HepG2 (cell line): ENCODE results near the gene SLC2A4. TPM values are rescaled to one million over a fixed set of nuclear protein-coding genes. Genes with fewer than 3 reads are reported as not detected.
A peak's percentile ranks its signal among the peaks of the same experiment; 100 is the strongest.

Experiments used
- CC2D1A ChIP-seq: sonication (generic); formaldehyde crosslinking; IDR thresholded peaks from 2 replicates; pipeline ENCODE4 v1.8.1; 2023; ENCODE audit warnings: mild to moderate bottlenecking, missing genetic modification reagents
- DMAP1 ChIP-seq: IDR thresholded peaks from 2 replicates; pipeline ENCODE4 v1.6.1; 2016
- FOXJ3 ChIP-seq: sonication (generic); formaldehyde crosslinking; IDR thresholded peaks from 2 replicates; pipeline ENCODE4 v1.4.0; 2020; ENCODE audit warnings: missing genetic modification reagents, mild to moderate bottlenecking, borderline replicate concordance
- MED1 ChIP-seq: sonication (generic); formaldehyde crosslinking; IDR thresholded peaks from 2 replicates; pipeline ENCODE4 v1.4.0; 2020; ENCODE audit warnings: missing genetic modification reagents
- MTA1 ChIP-seq: sonication (generic); formaldehyde crosslinking; IDR thresholded peaks from 2 replicates; pipeline ENCODE4 v1.4.0; 2020; ENCODE audit warnings: missing genetic modification reagents, mild to moderate bottlenecking, borderline replicate concordance
- MTERF4 ChIP-seq: sonication (generic); formaldehyde crosslinking; IDR thresholded peaks from 2 replicates; pipeline ENCODE4 v1.8.0; 2023; ENCODE audit warnings: mild to moderate bottlenecking, missing genetic modification reagents
- RXRA ChIP-seq: sonication (generic); formaldehyde crosslinking; IDR thresholded peaks from 2 replicates; pipeline ENCODE4 v1.5.1; 2020; ENCODE audit warnings: missing genetic modification reagents
- TRIM22 ChIP-seq: fragments of 450-650 bp; IDR thresholded peaks from 2 replicates; pipeline ENCODE4 v1.6.1; 2017
- ZBTB33 ChIP-seq: sonication (generic); formaldehyde crosslinking; IDR thresholded peaks from 2 replicates; pipeline ENCODE4 v1.4.0; 2020; ENCODE audit warnings: missing genetic modification reagents
- ZKSCAN5 ChIP-seq: sonication (generic); formaldehyde crosslinking; IDR thresholded peaks from 2 replicates; pipeline ENCODE4 v1.5.1; 2020; ENCODE audit warnings: mild to moderate bottlenecking, missing genetic modification reagents
- ZNF329 ChIP-seq: sonication (generic); formaldehyde crosslinking; IDR thresholded peaks from 2 replicates; pipeline ENCODE4 v1.9.0; 2021; ENCODE audit warnings: low read depth, mild to moderate bottlenecking, missing genetic modification reagents
- ZNF383 ChIP-seq: sonication (generic); formaldehyde crosslinking; IDR thresholded peaks from 2 replicates; pipeline ENCODE4 v1.4.0; 2020; ENCODE audit warnings: missing genetic modification reagents, mild to moderate bottlenecking, borderline replicate concordance
- ZNF577 ChIP-seq: sonication (generic); formaldehyde crosslinking; IDR thresholded peaks from 2 replicates; pipeline ENCODE4 v1.4.0; 2020; ENCODE audit warnings: mild to moderate bottlenecking, low read depth, missing genetic modification reagents, borderline replicate concordance
- ZNF598 ChIP-seq: sonication (generic); formaldehyde crosslinking; IDR thresholded peaks from 2 replicates; pipeline ENCODE4 v1.5.1; 2020; ENCODE audit warnings: mild to moderate bottlenecking, missing genetic modification reagents, borderline replicate concordance
- ZNF883 ChIP-seq: sonication (generic); formaldehyde crosslinking; IDR thresholded peaks from 2 replicates; pipeline ENCODE4 v1.5.1; 2020; ENCODE audit warnings: mild to moderate bottlenecking, missing genetic modification reagents; ENCODE audit errors: not compliant biosample characterization
- polyA plus RNA-seq, 8 experiments: library from polyadenylated mRNA; depleted of rRNA in 3 of 8; stranded (reverse) in 7 of 8; unstranded in 1 of 8; fragments of >200 nt; fragmentation: Illumina TruSeq in 4 of 8; extraction: Trizol in 4 of 8; gene quantifications; 2 replicates each; pipeline versions ENCODE4 v1.2.1 to v1.2.3, GENCODE V29; 2011 to 2016; ENCODE audit warnings: low read depth in 4 of 8, missing spikeins in 1 of 8, mixed read lengths in 1 of 8; ENCODE audit not compliant: insufficient read depth in 1 of 8
- total RNA-seq, 5 experiments: library from RNA; depleted of rRNA; stranded (reverse); fragments of >200 nt; fragmentation: Illumina TruSeq; extraction: Trizol; gene quantifications; 2 replicates each; pipeline ENCODE4 v1.2.3, GENCODE V29; 2016; ENCODE audit warnings: low read depth in 1 of 5
- TF ChIP-seq, protein P1 (sequence below): sonication (generic); formaldehyde crosslinking; IDR thresholded peaks from 2 replicates; pipeline ENCODE4 v1.9.0; 2021; ENCODE audit warnings: missing genetic modification reagents, borderline replicate concordance
- TF ChIP-seq, protein P2 (sequence below): sonication (generic); formaldehyde crosslinking; IDR thresholded peaks from 2 replicates; pipeline ENCODE4 v1.5.0; 2020; ENCODE audit warnings: mild to moderate bottlenecking, missing genetic modification reagents, moderate library complexity

Gene SLC2A4
- total and polyA plus RNA-seq, 2 of the 13 experiments (the other 11 are each of a cell fraction or from before 2014, with no cell fraction given) = 4.9 to 5.8 TPM

GRCh38 chr17:7306911-7307685 is 25.6 kb downstream of the SLC2A4 start, which contains the start of gene EIF5A (continued):
- TF ChIP-seq ZBTB33 (CRISPR knock-in tag) (no peak; the same call in 1 of the 2 replicates), MTA1 (CRISPR knock-in tag) (peak; percentile 61; the same call in 1 of the 2 replicates), TRIM22 (no peak), MTERF4 (CRISPR knock-in tag) (no peak), FOXJ3 (CRISPR knock-in tag) (no peak), RXRA (no peak), ZKSCAN5 (no peak), ZNF883 (CRISPR knock-in tag) (no peak), ZNF598 (peak; percentile 76; the same call in 1 of the 2 replicates), ZNF329 (CRISPR knock-in tag) (no peak), DMAP1 (CRISPR knock-in tag) (peak; percentile 90), ZNF577 (CRISPR knock-in tag) (no peak), ZNF383 (no peak), CC2D1A (no peak), MED1 (CRISPR knock-in tag) (no peak; the same call in 1 of the 2 replicates)
- TF ChIP-seq, protein P1, sequence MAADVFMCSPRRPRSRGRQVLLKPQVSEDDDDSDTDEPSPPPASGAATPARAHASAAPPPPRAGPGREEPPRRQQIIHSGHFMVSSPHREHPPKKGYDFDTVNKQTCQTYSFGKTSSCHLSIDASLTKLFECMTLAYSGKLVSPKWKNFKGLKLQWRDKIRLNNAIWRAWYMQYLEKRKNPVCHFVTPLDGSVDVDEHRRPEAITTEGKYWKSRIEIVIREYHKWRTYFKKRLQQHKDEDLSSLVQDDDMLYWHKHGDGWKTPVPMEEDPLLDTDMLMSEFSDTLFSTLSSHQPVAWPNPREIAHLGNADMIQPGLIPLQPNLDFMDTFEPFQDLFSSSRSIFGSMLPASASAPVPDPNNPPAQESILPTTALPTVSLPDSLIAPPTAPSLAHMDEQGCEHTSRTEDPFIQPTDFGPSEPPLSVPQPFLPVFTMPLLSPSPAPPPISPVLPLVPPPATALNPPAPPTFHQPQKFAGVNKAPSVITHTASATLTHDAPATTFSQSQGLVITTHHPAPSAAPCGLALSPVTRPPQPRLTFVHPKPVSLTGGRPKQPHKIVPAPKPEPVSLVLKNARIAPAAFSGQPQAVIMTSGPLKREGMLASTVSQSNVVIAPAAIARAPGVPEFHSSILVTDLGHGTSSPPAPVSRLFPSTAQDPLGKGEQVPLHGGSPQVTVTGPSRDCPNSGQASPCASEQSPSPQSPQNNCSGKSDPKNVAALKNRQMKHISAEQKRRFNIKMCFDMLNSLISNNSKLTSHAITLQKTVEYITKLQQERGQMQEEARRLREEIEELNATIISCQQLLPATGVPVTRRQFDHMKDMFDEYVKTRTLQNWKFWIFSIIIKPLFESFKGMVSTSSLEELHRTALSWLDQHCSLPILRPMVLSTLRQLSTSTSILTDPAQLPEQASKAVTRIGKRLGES (CRISPR knock-in tag) = no peak
- TF ChIP-seq, protein P2, sequence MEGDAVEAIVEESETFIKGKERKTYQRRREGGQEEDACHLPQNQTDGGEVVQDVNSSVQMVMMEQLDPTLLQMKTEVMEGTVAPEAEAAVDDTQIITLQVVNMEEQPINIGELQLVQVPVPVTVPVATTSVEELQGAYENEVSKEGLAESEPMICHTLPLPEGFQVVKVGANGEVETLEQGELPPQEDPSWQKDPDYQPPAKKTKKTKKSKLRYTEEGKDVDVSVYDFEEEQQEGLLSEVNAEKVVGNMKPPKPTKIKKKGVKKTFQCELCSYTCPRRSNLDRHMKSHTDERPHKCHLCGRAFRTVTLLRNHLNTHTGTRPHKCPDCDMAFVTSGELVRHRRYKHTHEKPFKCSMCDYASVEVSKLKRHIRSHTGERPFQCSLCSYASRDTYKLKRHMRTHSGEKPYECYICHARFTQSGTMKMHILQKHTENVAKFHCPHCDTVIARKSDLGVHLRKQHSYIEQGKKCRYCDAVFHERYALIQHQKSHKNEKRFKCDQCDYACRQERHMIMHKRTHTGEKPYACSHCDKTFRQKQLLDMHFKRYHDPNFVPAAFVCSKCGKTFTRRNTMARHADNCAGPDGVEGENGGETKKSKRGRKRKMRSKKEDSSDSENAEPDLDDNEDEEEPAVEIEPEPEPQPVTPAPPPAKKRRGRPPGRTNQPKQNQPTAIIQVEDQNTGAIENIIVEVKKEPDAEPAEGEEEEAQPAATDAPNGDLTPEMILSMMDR (CRISPR knock-in tag) = peak; percentile 15; the same call in 1 of the 2 replicates
